ENCODE data around the gene STK4. TPM values are rescaled to one million over a fixed set of nuclear protein-coding genes. Genes with fewer than 3 reads are reported as not detected.
A peak's percentile ranks its signal among the peaks of the same experiment; 100 is the strongest.
"Not testable (repeated sequence)": the region's sequence is repeated elsewhere in the genome, so short reads cannot be mapped to it uniquely, and the experiment has no call there.

Gene STK4
- polyA plus RNA-seq, 3 donors = 14.8 to 20.7 (median 20.5) TPM

GRCh38 chr20:44979090-44979621, 12.8 kb downstream of the STK4 start:
- DNase-seq = no peak

- DNase-seq = no peak
These were observed 15.6 kb downstream of the STK4 start for GRCh38 chr20:44981736-44982406.

- no peak for DNase-seq
These were observed 16.9 kb downstream of the STK4 start for GRCh38 chr20:44983093-44983674.

- DNase-seq = no peak
These were observed 22.4 kb downstream of the STK4 start for GRCh38 chr20:44988631-44989171.

GRCh38 chr20:44990425-44990824, 24.1 kb downstream of the STK4 start:
- no peak for DNase-seq

GRCh38 chr20:44990957-44991356, 24.6 kb downstream of the STK4 start:
- no peak for DNase-seq

- no peak for DNase-seq
These were observed 27.0 kb downstream of the STK4 start for GRCh38 chr20:44993343-44993742.

- no peak for DNase-seq
These were observed 30.9 kb downstream of the STK4 start for GRCh38 chr20:44997171-44997570.

GRCh38 chr20:44997668-44998067, 31.4 kb downstream of the STK4 start:
- DNase-seq = no peak

GRCh38 chr20:45008521-45009049, 42.3 kb downstream of the STK4 start:
- DNase-seq = no peak

GRCh38 chr20:45010399-45010828, 44.1 kb downstream of the STK4 start:
- DNase-seq = no peak

GRCh38 chr20:45011108-45011526, 44.8 kb downstream of the STK4 start:
- peak; percentile 48 for DNase-seq

GRCh38 chr20:45012682-45013302, 46.5 kb downstream of the STK4 start:
- DNase-seq = no peak

GRCh38 chr20:45014131-45014530, 47.8 kb downstream of the STK4 start:
- DNase-seq = not testable (repeated sequence)

- no peak for DNase-seq
These were observed 48.5 kb downstream of the STK4 start for GRCh38 chr20:45014671-45015415.

- DNase-seq = no peak
These were observed 49.9 kb downstream of the STK4 start for GRCh38 chr20:45016089-45016671.

GRCh38 chr20:45017281-45017680, 51.0 kb downstream of the STK4 start:
- no peak for DNase-seq

- no peak for DNase-seq
These were observed 51.5 kb downstream of the STK4 start for GRCh38 chr20:45017857-45018256.

GRCh38 chr20:45019027-45019761, 52.9 kb downstream of the STK4 start:
- no peak for DNase-seq

- no peak for DNase-seq
These were observed 53.4 kb downstream of the STK4 start for GRCh38 chr20:45019762-45020123.

All from renal pelvis (tissue), 4 donors.